OCI-M2 (cell line): ENCODE results near the gene AGFG1.

Experiments used
- DNase-seq: peaks from one replicate; lab custom pipeline; 2025; ENCODE audit not compliant: unreplicated experiment; lab: John Stamatoyannopoulos, UW

The AGFG1 gene

DNA sequence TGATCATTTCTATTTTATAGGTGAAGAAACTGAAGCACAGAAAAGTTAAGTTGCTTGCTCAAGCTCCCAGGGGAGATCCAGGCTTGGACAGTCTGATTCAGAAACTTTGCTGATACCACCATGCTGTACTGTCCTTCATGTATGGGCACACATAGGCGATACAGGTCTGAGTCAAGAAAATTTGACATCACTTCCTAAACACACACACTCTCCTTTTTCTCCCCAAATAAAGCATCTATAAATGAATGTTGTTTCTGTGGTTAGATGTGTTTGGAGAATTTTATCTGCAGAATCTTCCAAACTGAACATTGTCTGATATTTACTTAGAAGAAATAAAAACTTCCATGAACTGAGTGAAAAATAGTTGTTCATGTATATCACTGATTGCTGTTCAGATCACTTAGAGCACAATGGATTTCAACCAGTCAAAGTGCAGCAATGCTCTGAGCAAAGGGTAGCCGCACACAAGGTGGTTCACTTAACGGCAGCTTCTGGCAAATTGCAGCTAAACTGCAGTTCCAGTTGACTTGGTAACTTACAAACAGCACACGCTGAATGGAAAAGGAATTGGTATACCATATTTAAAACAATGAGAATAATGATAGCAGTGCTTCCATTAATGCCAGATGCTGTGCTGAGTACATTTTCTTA lies 10.0 kb upstream of the AGFG1 start:
- DNase-seq: no peak

DNA sequence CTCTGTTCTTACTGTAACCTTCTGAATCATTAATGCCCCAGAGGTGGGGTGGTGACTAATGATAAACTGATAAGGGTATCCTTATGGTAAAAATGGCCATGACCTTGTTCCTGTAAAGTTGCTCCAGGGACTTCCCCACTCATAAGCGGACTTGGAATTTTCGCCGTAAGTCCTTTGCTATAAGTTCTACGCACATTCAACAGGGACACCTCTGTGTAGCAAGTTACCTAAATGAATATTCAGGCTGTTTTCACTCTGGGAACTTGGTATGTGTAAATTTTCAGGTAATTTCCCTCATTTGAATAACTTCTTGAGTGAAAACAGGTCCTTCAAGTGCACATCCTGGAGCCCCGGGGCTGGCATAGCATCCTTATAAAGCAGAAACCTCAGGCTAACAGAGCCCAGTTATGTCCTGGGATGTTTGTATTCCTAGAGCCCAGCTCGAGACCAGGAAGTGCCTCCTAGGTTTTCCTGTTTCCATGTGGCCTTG lies 9.4 kb upstream of the AGFG1 start:
- no peak for DNase-seq

DNA sequence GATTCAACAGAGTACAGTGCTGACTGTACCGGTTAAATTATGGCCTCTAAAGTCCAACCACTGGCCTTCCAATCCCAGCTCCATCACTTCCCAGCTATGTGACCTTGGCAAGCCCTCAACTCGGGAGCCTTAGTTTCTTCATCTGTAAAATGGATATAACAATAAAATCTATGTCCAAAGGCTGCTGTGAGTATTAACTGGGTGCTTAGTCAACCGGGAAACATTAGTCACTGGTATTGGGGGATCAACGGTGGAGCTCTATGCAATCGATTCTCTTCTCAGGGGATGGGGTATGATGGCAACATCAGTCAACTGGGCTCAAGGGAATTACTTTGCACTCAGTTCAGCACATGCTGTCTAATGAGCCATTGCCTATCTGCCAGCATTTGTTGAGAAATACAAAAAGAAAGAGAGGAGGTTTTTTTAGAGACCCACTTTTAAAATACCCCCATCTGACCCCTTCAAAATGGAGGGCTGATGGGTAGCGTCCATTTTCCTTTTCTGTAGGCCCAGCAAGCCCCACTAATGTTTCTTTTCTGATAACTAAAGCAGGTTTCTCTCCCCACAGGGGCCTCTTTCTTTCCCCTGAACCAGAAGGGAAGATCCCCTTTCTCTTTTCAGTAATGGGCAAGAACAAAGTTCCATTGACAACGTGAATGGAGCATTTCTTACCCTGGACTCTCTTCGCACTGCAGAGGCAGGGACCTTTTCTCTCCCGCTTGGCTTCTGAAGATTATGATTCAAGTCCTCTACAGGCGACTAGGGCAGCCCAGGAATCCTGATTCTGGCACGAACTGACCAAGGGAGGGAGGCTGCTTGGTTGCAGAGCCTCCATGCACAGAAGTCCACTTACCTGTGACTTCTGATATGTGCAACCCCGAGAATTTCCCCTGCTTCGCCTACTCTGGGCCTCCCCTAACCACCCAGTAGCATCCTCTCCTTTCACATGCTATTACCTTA lies 8.7 kb upstream of the AGFG1 start:
- DNase-seq: no peak

DNA sequence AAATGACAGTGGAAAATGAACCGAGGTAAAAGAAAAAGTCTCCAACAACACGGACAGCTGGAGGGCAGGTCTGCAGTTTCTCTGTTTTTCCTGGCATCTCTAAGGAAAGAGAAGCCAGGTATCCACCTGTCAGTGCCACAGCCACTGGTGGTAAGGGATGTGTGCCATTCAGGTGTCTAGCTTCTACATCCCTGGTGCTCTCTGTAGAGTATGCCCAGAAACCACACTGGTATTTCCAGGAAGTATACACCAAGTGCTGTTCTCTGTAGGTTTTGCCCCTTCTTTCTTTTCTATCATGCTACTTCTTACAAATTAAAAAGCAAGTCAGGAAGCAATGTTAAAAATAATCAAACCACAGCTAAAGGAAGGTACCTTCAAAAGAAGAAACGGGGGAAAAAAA lies 7.6 kb upstream of the AGFG1 start:
- DNase-seq: no peak

- no peak for DNase-seq
Measured at GRCh38 chr2:227464851-227465250, 7.1 kb upstream of the AGFG1 start.

- DNase-seq: no peak
Measured at GRCh38 chr2:227466887-227467600, 4.9 kb upstream of the AGFG1 start.

DNA sequence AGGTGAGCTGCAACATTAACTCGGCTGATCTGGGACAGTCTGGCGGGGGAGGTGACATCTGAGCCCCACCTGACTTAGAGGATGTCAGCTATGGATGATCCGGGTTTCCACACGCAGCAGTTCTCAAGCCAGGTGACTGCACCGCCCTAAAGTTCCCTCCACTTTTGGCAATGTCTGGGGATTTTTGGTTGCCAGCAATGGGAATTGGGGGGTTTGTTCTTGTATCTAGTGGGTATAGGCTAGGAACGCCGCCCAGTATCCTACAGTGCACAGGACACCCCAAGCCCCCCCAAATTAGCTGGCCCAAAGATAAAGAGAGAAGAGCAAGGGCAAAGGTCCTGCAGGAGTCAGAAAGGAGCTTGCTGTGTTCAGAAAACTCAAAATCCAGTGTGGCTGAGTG lies 544 bp upstream of the AGFG1 start:
- DNase-seq: no peak

DNA sequence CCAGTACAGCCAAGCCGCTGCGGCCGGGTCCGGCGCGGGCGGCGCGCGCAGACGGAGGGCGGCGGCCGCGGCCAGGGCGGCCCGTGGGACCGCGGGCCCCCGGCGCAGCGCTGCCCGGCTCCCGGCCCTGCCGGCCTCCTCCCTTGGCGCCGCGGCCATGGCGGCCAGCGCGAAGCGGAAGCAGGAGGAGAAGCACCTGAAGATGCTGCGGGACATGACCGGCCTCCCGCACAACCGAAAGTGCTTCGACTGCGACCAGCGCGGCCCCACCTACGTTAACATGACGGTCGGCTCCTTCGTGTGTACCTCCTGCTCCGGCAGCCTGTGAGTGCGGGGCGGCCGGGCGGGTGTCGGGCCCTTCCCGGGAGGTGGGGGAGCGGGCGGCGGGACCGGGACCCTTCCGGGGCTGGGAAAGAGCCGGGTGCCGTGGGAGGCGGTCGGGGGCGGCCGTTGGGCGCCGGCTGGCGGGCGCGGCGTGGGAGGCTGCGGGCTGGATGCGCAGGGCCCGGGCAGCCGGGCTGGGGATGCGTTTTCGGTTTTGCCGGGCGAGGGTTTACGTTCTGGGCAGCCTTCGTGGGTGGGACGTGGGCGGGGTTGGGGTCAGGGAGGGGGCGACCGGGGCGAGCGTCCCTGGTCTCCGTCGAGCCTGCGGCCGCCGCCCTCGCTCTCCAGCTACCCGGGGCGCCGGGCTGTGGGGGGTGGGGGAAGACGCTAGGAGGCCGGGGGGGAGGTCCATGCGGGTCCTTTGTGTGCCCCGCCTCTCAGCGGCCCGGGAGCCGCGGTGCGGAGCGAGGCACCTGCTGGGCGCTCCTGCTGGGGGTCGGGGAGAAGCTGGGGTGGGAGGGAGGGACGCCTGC lies 537 bp downstream of the AGFG1 start:
- no peak for DNase-seq

GRCh38 chr2:227473122-227473461 lies 1.1 kb downstream of the AGFG1 start:
- no peak for DNase-seq

- DNase-seq: no peak
Measured at GRCh38 chr2:227473806-227474205, 1.9 kb downstream of the AGFG1 start.

DNA sequence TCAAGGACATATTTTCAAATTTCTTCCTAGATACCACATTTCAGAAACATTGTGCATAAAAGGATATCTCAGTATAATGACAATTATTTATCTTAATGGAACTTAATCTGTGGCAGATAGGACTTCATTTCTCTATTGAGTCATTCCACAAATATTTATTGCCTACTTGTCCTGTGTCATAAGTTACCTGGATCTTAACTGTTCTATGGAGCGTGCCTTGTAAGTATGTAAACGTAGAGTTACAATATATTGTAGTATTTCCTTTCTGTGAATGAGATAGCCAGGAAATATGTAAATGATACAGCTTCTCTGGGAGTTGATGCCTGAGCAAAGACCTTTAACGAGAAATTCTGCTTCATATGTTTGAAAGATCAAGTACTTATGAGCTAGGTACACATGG lies 2.5 kb downstream of the AGFG1 start:
- no peak for DNase-seq

- DNase-seq: no peak
Measured at GRCh38 chr2:227477291-227477690, 5.3 kb downstream of the AGFG1 start.

DNA sequence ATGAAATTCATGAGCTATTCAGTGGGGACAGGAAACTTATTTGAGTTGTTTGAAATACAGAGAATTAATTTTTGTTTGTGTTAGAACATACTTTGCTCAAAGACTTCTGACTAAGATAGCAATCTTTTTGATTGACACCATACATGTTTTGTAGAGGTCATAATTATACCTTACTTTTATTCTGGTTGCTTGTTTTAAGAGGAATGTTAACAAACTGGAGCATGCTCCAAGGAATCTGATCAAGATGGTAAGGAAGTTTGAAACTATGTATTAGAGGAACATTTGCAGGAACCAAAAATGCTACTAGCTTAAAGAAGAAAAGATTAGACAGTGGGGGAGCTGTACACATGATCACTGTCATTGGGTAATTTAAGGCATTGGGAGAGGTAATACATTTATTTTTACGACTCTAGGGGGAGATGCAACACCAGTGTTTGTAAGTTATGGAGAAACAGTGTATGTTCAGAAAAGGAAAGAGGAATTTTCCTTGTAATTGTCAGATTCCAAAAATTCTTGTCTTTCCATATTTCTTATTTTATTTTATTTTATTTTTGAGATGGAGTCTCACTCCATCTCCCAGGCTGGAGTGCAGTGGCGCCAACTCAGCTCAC lies 8.0 kb downstream of the AGFG1 start:
- no peak for DNase-seq

GRCh38 chr2:227480528-227480927 lies 8.6 kb downstream of the AGFG1 start:
- no peak for DNase-seq

- no peak for DNase-seq
Measured at GRCh38 chr2:227482638-227483340, 10.8 kb downstream of the AGFG1 start.

- DNase-seq: no peak
Measured at GRCh38 chr2:227485429-227485828, 13.5 kb downstream of the AGFG1 start.

DNA sequence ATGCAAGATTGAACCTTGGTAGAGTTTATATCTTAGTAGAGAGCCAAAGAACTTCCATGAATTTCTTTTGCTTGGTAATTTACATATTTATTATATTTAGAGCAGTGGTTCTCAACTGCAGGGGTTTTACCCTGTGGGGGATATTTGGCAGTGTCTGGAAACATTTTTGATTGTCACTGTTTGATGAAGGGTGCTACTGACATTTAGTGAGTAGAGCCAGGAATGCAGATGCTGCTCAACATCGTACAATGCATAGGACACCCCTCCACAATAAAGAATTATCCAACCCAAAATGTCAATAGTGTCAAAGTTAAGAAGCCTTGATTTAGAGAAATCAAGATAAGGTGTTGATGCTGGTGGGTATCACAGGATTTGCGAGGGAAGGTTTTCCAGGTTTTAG lies 14.7 kb downstream of the AGFG1 start:
- no peak for DNase-seq

GRCh38 chr2:227488045-227488444 lies 16.1 kb downstream of the AGFG1 start:
- DNase-seq: no peak

GRCh38 chr2:227491386-227491785 lies 19.4 kb downstream of the AGFG1 start:
- no peak for DNase-seq

- no peak for DNase-seq
Measured at GRCh38 chr2:227493524-227493923, 21.6 kb downstream of the AGFG1 start.
